ENCODE data around the gene SDK2.
A peak's percentile ranks its signal among the peaks of the same experiment; 100 is the strongest.

SDK2 gene

DNA sequence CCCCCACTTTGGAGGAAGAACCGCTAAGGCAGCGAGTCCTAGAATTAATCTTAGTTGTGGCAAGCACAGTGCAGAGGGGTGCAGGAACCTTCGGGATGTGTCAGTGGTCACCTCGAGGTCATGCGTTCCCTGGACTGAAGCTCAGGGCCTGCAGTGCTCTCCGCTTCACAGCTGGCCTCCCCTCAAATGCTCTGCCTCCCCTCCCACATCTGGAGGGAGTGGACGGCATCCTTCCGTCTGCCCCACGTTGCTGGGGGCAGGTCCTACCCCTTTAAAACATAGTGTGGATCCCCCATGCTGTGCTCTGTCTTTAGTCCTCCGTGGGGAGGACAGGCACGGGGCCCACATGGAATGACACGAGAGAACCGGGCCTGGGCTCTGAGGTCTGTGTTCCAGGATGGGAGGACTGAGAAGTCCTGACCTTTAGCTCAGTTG, 232.9 kb downstream of the SDK2 start:
- Histone ChIP-seq H3K4me3 (ENCODE audit: low read depth, low read length) (no peak overlapping the region), H3K27me3 (no peaks in the 10 kb centered on the region), H3K36me3 (no peaks in the 10 kb centered on the region), H3K4me1 (no peaks in the 10 kb centered on the region), H3K9me3 (no peaks in the 10 kb centered on the region)
- no peak for DNase-seq
- TF ChIP-seq, protein P1, sequence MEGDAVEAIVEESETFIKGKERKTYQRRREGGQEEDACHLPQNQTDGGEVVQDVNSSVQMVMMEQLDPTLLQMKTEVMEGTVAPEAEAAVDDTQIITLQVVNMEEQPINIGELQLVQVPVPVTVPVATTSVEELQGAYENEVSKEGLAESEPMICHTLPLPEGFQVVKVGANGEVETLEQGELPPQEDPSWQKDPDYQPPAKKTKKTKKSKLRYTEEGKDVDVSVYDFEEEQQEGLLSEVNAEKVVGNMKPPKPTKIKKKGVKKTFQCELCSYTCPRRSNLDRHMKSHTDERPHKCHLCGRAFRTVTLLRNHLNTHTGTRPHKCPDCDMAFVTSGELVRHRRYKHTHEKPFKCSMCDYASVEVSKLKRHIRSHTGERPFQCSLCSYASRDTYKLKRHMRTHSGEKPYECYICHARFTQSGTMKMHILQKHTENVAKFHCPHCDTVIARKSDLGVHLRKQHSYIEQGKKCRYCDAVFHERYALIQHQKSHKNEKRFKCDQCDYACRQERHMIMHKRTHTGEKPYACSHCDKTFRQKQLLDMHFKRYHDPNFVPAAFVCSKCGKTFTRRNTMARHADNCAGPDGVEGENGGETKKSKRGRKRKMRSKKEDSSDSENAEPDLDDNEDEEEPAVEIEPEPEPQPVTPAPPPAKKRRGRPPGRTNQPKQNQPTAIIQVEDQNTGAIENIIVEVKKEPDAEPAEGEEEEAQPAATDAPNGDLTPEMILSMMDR (IDR thresholded peaks at IDR 0.05; ENCODE audit: low read depth, low read length), result no peak

DNA sequence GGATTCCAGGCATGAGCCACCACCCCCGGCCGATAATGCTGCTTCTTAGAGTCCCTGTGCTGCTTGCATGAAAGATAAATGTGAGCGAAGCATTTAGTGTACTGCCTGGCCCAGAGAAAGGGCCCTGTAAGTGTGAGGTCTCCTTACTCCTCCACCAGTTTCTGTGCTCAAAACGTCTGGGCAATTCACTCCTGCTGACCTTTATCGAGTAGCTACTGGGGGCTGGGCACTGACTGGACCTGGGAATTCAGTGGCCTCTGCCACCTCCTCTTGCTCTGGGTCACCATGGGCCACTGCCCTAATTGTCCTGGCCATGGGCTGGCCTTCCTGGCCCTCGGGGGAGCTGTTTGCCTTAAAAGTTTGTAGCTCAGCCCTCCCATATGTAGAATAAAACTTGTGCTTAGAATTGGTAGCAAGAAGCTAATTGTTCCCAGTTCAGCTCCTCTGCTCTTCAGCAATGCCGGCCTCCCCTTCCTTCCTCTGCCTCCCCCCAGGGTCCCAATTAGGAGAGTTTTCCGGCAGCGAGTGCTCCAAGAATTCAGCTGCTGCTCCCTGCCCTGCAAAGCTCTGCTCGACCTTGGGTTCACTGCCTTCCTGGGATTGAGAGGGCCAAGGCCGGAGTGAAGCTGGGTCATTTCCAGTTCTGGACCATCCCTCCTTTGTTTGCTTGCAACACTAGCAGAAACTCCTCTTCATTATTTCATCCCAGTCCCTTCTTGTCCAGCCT, 233.5 kb downstream of the SDK2 start:
- TF ChIP-seq, protein P1 (IDR thresholded peaks at IDR 0.05; ENCODE audit: low read depth, low read length), result no peak
- H3K36me3 ChIP-seq, result no peaks in the 10 kb centered on the region

DNA sequence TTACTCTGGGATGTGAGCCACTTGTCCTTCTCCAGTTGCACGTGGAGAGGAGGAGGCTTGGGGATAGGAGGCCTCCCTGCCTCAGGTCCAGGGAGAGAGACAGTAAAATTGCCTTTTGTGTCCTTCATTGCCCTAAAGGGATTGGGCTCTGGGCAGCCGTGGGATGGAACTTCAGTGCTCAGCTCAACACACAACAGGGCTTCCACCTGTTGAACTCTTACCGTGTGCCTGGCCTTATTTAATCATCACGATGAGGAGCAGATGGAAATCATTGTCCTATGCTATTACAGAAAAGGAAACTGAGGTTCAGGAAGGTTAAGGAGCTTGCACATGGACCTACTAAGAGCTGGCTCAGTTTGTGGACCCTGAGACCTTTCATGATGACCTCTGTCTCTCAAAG, 240.0 kb downstream of the SDK2 start:
- no peaks in the 10 kb centered on the region for H3K27me3 ChIP-seq
- no peaks in the 10 kb centered on the region for H3K36me3 ChIP-seq
- no peaks in the 10 kb centered on the region for H3K4me1 ChIP-seq
- DNase-seq, result no peak
- no peak overlapping the region for H3K4me3 ChIP-seq (ENCODE audit: low read depth, low read length)
- H3K9me3 ChIP-seq, result no peaks in the 10 kb centered on the region
- TF ChIP-seq, protein P1 (IDR thresholded peaks at IDR 0.05; ENCODE audit: low read depth, low read length), result no peak

More for the DNA sequence above, 233.5 kb downstream of the SDK2 start:
- Histone ChIP-seq H3K9me3 (no peaks in the 10 kb centered on the region), H3K27me3 (no peaks in the 10 kb centered on the region), H3K4me1 (no peaks in the 10 kb centered on the region), H3K4me3 (ENCODE audit: low read depth, low read length) (no peak overlapping the region)
- DNase-seq, result no peak

DNA sequence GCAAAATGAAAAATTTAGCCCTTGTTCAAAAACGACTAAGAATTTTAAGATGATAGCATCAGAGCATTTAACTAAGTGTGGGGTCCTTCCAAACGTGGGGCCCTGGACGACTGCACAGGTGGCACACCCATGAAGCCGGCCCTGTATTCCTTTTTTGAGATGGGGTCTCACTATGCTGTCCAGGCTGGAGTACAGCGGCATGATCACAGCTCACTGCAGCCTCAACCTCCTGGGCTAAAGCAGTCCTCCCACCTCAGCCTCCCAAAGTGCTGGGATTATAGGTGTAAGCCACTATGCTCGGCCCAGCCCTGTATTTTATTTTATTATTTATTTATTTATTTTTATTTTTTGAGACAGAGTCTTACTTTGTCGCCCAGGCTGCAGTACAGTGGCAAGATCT, 241.8 kb downstream of the SDK2 start:
- H3K4me3 ChIP-seq (ENCODE audit: low read depth, low read length), result no peak overlapping the region
- no peak for DNase-seq
- H3K9me3 ChIP-seq, result no peaks in the 10 kb centered on the region
- no peaks in the 10 kb centered on the region for H3K27me3 ChIP-seq
- no peaks in the 10 kb centered on the region for H3K36me3 ChIP-seq
- TF ChIP-seq, protein P1 (IDR thresholded peaks at IDR 0.05; ENCODE audit: low read depth, low read length), result no peak
- H3K4me1 ChIP-seq, result no peaks in the 10 kb centered on the region

DNA sequence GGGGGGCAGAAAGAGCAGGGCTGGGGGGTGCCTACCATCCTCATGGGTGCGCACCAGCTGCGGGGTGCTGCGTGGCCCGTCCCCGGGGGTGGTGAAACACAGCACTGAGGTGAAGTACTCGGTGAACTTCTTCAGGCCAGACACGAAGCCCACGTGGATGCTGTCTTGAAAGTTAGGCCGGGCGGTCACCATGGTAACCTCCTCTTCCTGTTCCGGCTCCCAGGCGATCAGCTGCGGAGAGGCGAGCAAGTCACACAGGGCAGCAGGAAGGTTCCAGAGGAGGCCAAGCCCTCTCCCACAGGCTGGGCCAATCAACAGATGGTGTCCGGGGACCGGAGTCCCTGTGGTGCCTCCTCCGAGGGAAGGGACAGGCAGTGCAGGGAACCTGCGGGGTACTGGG, 242.3 kb downstream of the SDK2 start:
- DNase-seq, result peak; percentile 81
- Histone ChIP-seq H3K27me3 (no peaks in the 10 kb centered on the region), H3K36me3 (no peaks in the 10 kb centered on the region), H3K4me1 (no peaks in the 10 kb centered on the region), H3K9me3 (no peaks in the 10 kb centered on the region), H3K4me3 (ENCODE audit: low read depth, low read length) (peak overlapping the region; percentile 31)
- TF ChIP-seq, protein P1 (IDR thresholded peaks at IDR 0.05; ENCODE audit: low read depth, low read length), result no peak

DNA sequence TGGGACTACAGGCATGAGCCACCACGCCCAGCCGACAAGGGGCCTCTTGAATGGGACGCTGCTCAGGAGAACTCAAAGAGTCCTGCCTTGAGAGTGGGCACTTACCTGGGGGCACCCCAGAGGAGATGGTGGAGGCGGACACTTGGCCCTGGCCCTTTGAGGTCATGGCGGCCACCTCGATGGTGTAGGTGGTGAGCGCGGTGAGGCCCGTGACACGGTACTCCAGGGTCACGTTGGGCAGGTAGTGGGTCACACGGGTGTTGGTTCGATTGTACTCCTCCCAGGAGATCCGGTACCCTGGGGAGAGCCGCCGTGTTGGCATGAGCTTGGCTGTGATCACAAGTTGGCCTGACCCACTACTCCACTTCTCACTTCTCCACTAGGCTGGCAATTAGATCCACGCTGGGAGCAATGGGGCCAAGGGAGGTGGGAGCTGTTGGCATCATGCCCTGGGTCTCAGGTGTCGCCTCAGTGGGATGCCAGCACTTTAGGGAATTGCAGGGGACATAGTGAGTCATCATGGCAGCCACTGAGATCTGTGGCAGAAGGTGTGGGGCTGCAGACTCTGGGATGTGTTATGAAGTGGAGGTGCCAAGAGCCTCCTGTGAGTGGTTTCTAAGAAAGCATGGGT, 243.2 kb downstream of the SDK2 start:
- no peaks in the 10 kb centered on the region for H3K27me3 ChIP-seq
- TF ChIP-seq, protein P1 (IDR thresholded peaks at IDR 0.05; ENCODE audit: low read depth, low read length), result no peak

More for the DNA sequence above, 243.2 kb downstream of the SDK2 start:
- no peaks in the 10 kb centered on the region for H3K36me3 ChIP-seq
- H3K4me1 ChIP-seq, result no peaks in the 10 kb centered on the region
- H3K4me3 ChIP-seq (ENCODE audit: low read depth, low read length), result no peak overlapping the region
- no peaks in the 10 kb centered on the region for H3K9me3 ChIP-seq
- DNase-seq, result no peak
